Right renal pelvis (tissue), 4 donors: ENCODE data around the gene SLC22A13. TPM values are rescaled to one million over a fixed set of nuclear protein-coding genes. Genes with fewer than 3 reads are reported as not detected.
"Not testable (repeated sequence)": the region's sequence is repeated elsewhere in the genome, so short reads cannot be mapped to it uniquely, and the experiment has no call there.

Experiments used
- DNase-seq, 4 donors: peaks; one replicate each; pipeline ENCODE4 v3.0.0-alpha.2; 2013; ENCODE audit warnings: low read depth in 4 of 4, low spot score in 3 of 4, missing footprints in 1 of 4
- polyA plus RNA-seq, 4 donors: library from polyadenylated mRNA; unstranded; fragments of 120-200 nt; gene quantifications; one replicate each; pipeline ENCODE4 v1.2.1, GENCODE V29; 2013; ENCODE audit not compliant: insufficient read length in 4 of 4

Gene SLC22A13
- polyA plus RNA-seq, 4 donors, result 1.6 to 4.1 (median 2.5) TPM

GRCh38 chr3:38264353-38264771, 1.2 kb upstream of the SLC22A13 start:
- DNase-seq, result no peak

- no peak for DNase-seq
Observed at GRCh38 chr3:38264779-38265178, 833 bp upstream of the SLC22A13 start.

- DNase-seq, result no peak
Observed at GRCh38 chr3:38266810-38267209, 1.2 kb downstream of the SLC22A13 start.

GRCh38 chr3:38267662-38268061, 2.0 kb downstream of the SLC22A13 start:
- DNase-seq, result no peak

- DNase-seq, result no peak
Observed at GRCh38 chr3:38268087-38268486, 2.5 kb downstream of the SLC22A13 start.

GRCh38 chr3:38268522-38268921, 2.9 kb downstream of the SLC22A13 start:
- DNase-seq, result no peak

GRCh38 chr3:38270606-38271005, 5.0 kb downstream of the SLC22A13 start:
- no peak for DNase-seq

GRCh38 chr3:38271553-38271952, 5.9 kb downstream of the SLC22A13 start:
- no peak for DNase-seq

GRCh38 chr3:38274864-38275649, 9.4 kb downstream of the SLC22A13 start:
- DNase-seq, result no peak

- no peak for DNase-seq
Observed at GRCh38 chr3:38275658-38276057, 10.0 kb downstream of the SLC22A13 start.

- no peak for DNase-seq
Observed at GRCh38 chr3:38276081-38276916, 10.7 kb downstream of the SLC22A13 start.

- DNase-seq, result no peak
Observed at GRCh38 chr3:38276917-38277630, 11.5 kb downstream of the SLC22A13 start.

- DNase-seq, result no peak
Observed at GRCh38 chr3:38278841-38279240, 13.2 kb downstream of the SLC22A13 start.

- no peak for DNase-seq
Observed at GRCh38 chr3:38281895-38282686, 16.5 kb downstream of the SLC22A13 start, which contains the start of gene SLC22A14. SLC22A14 (plus strand) TSS chr3:38282294; CDS start chr3:38306027, 23,733 bp downstream.

- no peak for DNase-seq
Observed at GRCh38 chr3:38283810-38284755, 18.5 kb downstream of the SLC22A13 start.

- no peak for DNase-seq
Observed at GRCh38 chr3:38284756-38285150, 19.1 kb downstream of the SLC22A13 start.

GRCh38 chr3:38289286-38290217, 23.9 kb downstream of the SLC22A13 start:
- not testable (repeated sequence) for DNase-seq

GRCh38 chr3:38297053-38297452, 31.4 kb downstream of the SLC22A13 start:
- not testable (repeated sequence) for DNase-seq
